HG03095 (cell line): Measurements from ENCODE around the gene FERMT1.
A peak's percentile ranks its signal among the peaks of the same experiment; 100 is the strongest.
"Not testable (repeated sequence)": the region's sequence is repeated elsewhere in the genome, so short reads cannot be mapped to it uniquely, and the experiment has no call there.

Source experiments
- ATAC-seq: cut with Tn5 transposase; IDR thresholded peaks from one replicate; pipeline ENCODE4 v1.9.1; 2021; ENCODE audit warnings: moderate library complexity; ENCODE audit not compliant: unreplicated experiment

Gene FERMT1

DNA sequence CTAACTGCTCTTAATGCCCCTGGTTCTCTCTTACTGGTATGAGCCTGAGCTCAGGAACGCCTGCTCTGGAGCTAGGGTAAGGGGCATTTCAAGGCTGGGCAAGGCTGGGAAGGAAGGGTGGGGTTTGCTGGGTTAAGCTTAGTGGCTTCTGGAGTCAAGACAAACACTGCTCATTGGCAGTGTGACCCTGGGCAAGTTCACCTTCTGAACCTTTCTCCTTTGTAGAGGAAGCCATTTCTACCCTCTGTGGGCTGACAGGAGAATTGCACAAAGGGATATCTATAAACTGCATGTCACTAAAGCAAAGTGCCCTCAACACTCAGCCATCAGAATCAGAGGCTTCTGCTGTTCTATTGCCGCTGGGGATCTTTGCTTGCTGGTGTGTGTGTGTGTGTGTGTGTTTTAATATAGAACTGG is 48.7 kb downstream of the FERMT1 start:
- ATAC-seq = peak; percentile 74

DNA sequence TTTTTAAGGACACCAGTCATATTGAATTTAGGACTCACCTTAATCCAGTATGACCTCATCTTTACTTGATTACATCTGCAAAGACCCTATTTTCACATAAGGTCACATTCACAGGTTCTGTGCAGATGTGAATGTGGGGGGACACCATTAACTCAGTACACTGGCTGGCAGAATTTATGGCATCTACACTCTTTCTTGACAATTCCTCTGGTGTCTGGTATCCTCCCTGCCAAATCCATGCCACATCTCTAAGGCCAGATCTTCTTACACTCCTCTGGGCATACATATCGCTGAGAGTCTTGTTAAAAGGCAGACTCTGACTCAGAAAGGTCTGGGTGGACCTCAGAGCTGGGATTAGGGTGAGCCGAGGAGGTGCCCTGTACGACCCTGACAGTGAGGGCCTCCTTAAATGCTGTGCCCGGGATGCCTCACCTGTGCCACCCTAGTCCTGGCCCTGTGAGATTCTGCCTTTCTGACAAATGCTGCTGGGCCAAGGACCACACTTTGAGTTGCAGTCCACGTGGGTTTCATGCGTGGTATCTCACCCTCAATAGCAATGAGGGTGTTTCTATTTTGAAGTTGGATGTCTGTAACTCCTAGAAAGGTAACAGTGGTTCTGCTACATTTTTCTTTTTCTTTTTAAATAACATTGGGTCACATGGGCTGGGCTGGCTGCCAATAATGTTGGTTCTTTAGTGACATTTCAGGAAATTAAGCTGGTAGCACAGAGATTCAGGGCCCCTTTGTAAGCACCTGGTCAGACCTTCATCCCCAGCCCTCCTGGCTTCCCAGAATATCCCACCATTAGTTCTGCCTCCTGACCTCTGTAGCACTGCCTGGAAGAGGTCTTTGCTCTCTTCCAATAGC is 51.8 kb downstream of the FERMT1 start:
- no peak for ATAC-seq

DNA sequence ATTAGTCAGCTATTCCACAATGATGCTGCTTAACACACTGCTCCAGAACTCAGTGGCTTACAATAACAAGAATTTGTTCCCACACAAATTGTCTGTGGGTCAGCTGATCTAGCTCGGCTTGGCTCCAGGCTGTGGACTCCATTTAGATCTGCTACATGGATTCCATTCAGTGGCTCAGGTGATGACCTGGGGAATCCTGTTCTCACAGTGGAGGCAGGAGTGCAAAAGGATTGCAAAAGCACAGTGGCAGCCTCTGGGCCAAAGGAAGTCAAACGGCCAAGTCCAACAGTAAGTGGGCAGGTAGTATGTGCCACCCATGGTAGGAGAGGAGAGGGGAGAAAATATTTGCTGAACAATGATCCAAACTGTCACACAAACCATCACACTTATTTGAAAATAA is 53.2 kb downstream of the FERMT1 start:
- ATAC-seq = no peak

DNA sequence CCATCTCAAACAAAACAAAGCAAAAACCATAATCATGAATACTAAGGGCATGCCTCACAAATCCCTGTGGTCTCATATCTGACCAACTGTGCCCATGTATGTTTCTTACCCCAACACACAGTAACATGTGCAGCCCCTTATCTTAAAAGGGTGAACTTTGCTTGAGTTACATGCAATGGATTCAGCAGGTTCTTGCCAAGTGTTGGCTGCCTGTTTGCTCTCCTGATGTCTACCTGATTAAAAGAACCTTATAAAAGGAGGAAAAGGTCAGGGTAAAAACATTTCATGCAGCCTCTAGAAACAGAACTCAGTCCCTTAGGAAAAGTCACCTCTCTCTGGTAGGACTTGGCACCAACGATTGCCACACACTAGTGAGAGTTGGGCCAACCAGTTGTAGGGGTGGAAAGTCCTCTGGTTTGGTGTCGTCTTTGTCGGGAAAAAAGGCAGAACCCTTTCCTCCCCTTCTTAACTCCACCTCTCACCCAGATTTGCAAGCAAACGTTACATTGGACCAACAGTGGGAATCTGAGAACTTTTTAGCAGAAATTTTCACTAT is 55.0 kb downstream of the FERMT1 start:
- ATAC-seq = no peak

DNA sequence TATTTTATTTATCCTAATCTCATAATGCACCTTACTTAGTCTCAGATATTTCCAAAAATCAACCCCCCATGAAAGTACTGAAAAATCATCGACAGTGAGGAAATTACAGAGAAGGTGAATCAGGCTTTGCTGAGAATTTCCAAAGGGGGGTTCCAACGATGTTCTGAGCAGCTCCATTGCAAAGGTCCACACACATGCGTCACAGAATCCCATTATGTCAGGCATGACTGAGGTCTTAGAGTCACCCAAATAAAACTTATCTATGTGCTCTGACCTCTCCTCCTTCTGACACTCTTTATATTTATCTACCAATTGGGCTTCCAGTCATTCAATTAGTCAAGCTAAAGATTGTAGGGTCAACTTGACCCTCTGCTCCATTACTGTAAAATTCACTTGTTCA is 56.2 kb downstream of the FERMT1 start:
- ATAC-seq = no peak

DNA sequence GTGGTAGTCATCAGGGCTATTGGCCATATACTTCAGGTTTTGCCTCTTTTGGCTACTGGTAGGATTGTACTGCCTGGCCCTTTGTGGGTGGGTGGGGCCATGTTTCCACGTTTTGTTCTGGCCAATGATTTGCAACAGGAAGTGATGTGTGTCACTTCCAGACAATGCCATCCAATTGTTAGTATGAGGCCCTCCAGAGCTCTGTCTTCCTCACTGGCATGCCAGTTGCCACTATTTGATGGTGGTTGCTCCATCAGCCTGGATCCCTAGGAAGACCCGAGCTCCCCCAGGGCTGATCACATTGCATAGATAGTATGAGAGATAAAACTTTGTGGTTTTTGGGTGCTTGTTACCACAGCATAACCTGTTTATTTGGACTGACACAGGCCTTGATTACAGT is 61.3 kb downstream of the FERMT1 start:
- ATAC-seq = no peak

DNA sequence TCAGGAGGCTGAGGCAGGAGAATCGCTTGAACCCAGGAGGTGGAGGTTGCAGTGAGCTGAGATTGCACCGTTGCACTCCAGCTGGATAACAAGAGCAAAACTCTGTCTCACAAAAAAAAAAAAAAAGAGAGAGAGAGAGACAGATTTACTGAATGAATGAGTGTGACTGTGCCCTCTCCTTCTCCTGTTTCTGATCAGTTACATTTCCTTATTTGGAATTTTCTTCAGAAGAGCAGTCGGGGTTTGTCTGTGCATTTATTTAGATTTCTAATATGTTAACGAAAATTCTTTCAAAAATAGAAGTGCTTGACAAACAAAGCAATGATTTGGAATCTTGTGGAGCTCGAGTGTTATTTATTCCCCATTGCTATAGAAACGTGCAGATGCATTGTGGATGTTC is 62.6 kb downstream of the FERMT1 start:
- ATAC-seq = no peak

DNA sequence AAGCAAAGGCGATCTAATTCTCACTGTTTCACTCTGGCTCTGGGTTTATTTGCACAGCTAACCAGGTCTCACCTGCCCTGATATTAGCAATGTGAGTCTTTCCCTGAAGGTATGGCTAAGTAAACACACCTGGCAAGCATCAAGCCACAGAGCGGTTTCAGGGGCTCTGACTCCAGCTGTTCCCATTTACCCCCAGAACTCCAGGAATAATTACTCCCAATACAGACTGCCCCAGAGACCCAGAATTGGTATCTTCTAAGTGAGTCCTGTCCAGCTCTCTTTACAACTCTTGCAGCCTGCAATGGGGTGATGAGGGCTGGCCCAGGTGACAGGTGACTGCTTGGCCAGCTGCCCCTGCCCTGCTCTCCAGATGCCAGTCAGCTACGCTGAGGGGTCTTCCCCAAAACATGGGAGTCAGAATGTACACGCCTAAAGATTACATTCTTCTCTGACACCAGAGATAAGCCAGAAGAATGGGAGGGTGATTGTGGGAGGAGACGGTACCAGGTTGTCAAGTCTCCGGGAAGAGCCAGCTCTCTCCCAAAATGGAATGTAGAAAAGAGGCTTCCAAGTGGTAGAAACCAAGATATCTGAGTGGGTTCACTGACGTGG is 64.0 kb downstream of the FERMT1 start:
- ATAC-seq = no peak

DNA sequence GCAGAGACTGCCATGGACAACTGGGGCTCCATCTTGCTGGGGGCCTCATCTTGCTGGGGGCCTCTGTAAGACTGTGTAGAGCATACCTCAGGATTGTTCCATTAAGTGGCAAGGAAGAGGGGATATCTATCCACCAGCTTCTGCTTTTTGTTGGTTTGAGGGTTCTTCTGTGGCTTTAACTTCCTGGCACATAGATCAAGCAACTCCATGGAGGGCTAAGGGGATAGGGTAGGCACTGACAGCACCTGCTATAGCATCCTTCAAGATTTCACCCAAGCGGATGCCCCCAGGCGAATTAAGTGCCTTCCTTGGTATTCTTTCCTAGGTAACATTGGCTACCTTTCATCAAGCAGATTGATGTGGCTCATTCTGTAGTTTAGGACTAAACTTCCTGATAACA is 65.1 kb downstream of the FERMT1 start:
- no peak for ATAC-seq

DNA sequence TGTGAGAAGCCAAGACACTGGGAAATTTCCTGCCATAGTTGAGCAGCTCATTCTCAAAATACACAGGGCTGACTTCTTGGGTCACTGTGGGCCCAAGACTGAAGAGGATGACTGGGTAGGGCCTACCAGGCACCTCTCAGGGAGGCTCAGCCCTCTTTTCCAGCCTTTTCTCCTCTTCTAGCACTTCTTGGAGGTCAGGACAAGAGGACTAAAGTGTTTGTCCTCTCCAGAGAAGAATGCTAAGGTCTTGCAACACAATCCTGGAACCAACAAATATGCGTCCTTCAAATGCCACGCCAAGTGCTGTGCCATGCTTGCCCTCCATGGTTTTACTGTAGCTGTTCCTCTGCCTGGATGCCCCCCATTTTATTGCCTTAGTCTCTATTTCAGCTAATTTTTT is 65.7 kb downstream of the FERMT1 start:
- no peak for ATAC-seq

DNA sequence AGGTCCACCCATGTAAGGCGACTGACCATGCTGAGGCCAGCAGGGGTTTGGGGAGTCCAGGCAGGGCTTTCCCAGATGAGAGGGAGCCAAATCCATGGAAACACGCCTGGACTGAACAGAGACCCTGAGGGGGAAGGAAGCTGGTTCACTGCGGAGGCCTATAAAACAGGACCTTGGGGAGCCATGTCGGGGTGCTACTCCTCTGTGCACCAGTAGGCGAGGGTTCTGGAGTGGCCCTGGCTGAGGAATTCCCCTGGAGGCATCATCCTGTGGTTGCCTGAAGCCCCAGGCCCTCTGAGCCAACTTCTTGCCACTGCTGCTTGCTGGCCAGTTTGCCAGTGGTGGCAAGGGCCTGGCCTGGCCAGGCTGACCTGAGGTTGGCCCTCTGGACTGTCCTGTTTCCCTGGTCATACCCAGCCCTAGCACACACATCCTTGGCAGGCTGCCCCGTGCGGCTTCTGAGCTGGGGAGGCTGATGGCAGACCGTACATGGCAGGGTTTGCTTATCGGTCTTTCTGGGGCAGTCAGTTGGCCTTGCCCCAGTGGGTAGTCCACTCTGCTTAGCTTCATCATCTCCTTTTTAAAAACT is 66.8 kb downstream of the FERMT1 start:
- no peak for ATAC-seq

DNA sequence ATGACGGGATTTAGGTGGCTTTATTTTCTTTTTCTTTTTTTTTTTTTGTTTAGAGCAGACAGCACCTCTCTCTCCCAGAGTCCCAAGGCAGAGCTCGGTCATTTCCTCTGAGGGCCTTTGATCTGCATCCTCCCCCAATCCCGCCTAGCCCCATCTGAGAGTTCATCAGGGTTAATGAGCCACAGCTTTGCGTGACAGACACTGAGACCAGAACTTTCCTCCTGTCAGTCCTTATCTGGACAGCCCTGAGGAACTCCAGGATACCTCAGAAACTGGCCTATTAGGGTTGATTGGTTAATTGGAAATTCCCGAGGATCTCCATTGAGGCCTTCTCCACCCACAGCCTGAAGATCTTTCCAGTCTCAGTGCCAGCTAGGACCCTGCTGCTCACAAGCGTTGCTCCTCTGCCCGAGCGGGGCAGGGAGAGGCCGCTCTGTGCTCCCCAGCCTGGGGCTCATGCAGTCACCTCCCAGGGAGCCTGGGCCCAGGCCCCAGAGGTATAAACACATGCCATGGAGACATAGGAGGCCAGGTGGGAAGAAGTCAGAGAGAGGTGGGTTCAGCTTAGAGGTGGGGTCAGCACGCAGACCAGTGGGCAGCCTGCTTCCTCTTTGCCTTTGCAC is 67.6 kb downstream of the FERMT1 start:
- no peak for ATAC-seq

DNA sequence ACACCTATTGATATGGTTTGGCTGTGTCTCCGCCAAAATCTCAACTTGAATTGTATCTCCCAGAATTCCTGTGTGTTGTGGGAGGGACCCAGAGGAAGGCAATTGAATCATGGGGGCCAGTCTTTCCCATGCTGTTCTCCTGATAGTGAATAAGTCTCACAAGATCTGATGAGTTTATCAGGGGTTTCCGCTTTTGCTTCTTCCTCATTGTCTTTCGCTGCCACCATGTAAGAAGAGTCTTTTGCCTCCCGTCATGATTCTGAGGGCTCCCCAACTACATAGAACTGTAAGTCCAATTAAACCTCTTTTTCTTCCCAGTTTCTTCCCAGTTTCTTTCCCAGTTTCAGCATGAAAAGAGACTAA is 68.2 kb downstream of the FERMT1 start:
- not testable (repeated sequence) for ATAC-seq

DNA sequence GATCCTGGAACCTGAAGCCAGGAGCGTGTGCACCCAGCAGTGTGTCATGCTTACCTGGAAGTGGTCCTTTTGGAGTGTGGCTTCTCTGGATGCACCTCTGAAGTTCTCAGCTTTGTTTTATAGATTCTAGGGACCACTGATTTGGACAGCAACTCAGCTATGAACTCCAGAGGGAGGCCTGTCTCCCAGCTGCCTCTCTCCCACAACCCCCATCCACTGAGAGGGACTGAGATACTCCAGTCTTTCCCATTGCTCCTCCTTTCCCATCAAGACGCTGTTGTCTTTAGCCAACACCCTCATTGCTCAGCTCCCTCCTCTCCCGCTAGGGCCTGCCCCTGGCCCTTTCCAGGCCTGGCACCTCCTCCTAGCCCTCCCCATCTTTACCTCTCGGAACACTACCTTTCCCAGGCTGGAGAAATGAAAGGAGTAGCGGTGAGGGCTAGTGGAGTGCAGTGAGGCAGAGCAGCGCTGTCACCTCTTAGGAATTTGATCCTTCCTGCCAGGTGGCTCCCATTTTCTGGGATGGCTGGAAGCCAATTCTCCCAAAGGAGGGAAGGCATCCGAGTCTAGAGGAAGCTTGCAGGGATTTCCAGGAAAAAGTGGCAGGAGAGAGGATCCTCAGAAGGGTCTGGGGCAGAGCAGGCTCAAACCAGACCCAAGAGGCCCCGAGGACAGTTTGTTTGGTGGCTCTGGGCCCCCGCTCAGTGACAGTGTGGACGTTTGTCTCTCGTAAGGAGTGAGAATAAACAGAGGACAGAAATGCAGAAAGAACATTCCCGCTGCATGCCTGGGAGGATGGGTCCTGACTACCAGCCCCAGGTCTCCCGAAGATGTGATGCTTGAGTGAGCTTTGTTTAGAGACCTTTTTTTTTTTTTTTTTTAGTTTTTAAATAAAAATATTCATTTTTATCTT is 68.8 kb downstream of the FERMT1 start, which contains the start of gene LRRN4:
TSS of gene LRRN4 (minus strand) at position 285 of the 913 bp plus-strand sequence. CDS start 1,261 bp downstream, outside the sequence.
- ATAC-seq = no peak

DNA sequence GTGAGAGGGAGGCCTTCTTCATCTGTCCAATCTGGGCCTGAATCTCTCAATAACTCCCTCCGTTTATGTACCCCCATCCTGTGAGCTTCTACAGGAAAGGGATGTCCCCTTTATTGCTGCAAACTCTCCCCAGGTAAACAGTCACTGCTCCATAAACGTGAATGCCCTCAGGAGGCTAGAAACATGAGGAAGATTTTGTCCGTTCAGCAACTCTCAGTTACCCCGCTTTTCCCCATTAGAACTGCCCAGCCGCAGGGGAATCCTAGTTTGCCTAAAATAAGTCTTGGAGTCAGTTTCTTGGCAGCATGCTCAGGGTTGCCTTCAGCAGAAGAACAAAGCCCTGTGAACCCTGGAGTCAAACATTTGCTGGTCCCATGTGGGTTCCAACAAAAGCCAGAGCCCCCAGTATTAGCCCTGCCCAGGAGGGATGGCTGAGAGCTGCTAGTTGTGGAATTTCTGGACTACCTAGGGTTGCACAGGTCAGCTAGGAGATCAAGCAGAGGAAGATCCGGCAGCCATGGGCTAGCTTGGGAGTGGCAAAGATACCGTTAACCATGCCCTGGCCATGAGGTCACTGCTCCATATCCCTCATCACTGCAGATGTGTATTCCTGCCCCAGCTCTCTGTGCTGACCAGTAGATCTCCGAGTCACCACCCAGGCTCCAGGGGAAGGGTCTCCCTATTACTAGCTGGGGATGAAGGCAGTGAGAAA is 69.6 kb downstream of the FERMT1 start:
- no peak for ATAC-seq

DNA sequence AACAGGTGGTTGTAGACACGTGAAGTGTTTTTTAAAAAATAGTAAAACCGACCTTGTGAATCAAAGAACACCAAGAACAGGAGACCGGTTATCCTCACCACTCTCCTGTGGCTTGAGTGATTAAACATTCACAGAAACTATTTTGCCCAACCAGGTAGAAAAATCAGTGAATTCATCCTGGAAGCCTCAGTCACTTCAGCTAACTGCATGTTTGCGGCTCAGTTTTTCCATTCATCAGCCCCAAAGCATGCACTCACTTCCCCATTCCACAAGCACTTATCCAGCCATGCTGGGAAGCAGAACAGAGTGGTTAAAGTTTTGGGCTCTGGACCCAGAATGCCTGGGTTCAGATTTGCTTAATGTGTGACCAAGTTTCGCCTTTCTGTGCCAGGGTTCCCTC is 71.3 kb downstream of the FERMT1 start:
- no peak for ATAC-seq

DNA sequence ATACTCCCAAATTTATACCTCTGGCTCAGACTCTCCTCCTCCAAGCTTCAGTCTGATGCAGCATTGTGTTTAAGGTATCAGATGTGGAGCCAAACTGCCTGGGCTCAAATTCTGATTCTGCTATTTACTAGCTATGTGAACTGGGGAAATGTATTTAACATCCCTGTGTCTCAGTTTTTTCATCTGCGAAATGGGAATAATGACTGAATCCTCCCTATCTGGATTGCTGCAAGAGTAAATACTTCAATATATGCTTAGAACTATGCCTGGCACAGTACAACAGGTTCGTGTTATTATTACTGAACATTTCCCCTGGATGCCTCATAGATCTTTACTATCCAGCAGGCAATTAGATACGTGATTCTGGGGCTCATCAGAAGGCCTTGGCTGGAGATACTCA is 74.4 kb downstream of the FERMT1 start:
- ATAC-seq = no peak

DNA sequence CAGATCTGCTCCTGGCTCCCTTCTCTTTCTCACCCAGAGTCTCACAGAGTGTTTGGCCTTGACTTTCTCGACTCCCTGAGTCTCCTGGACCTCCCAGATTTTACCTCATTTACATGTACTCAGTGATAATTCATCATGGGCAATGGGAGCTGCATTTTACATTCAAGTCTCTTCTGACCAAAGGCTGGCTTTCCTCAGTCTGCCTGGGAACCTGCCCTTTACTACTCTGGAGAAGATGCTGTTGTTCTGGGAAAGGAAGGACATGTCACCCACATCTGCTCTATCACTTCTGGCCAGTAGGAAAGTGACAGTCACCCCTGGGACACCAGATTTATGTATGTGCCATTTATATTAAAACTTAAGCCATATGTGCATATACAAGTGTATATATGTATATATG is 76.4 kb downstream of the FERMT1 start:
- ATAC-seq = no peak

DNA sequence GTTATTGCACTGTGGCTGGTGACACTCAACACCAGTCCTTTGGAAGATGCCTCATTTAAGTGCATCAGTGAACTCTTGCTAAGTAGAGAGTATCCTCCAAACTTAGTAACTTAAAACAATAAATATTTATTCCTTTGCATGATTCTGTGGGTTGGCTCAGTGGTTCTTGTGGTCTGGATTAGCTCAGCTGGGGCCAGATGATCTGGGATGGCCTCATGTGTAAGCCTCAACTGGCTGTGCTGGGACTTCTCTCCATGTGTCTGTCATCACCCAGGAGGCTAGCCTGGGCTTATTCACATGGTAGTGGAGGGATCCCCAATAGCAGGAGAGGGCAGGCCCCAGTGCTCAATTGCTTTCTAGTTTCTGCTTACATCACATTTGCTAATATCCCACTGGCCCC is 77.3 kb downstream of the FERMT1 start:
- no peak for ATAC-seq

DNA sequence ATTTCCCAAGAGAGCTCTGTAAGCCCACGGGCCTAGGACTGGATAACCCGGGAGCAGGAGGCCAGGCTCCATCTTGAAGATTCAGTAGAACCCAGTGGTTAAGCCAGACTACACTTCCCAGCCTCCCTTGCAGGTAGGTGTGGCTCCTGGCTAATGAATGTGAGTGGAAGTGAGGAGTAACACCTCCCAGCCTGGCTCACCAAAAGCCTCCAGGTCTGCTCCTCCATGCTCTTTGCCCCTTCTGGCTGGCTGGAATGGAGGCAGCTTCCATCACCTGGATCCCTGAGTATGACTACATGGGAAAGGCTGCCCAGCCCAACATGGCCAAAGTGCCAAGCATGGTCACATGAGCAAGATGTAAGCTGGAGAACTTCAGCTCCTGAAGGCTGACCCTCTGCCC is 78.7 kb downstream of the FERMT1 start:
- ATAC-seq = no peak
